ENCODE results near the gene ATRNL1. TPM values are rescaled to one million over a fixed set of nuclear protein-coding genes. Genes with fewer than 3 reads are reported as not detected.

Gene ATRNL1
- total RNA-seq, 4 donors from 2014 or later, result 4.4 to 18.4 (median 14.4) TPM

GRCh38 chr10:115696747-115697146, 603.6 kb downstream of the ATRNL1 start:
- no peak for TF ChIP-seq POLR2AphosphoS5 (IDR thresholded peaks at IDR 0.05)
- TF ChIP-seq EP300 (IDR thresholded peaks at IDR 0.05; ENCODE audit: low read depth), result no peak
- no peak for TF ChIP-seq CTCF (IDR thresholded peaks at IDR 0.05)
- no peak for TF ChIP-seq POLR2A (IDR thresholded peaks at IDR 0.05)
- no peaks in the 10 kb centered on the region for H3K9me3 ChIP-seq
- no peak overlapping the region for H3K27ac ChIP-seq
- in situ Hi-C loops (cut with MboI; ENCODE audit: low pct_ligation_motif_present in 1 of 4, low pct_unique_long_range_greater_than_20kb in 1 of 4, low sequenced_read_pairs in 3 of 4) (no loop called here), intact Hi-C loops (cut with DNase I; ENCODE audit: low total_unique reads) (no loop called here)
- no peaks in the 10 kb centered on the region for H3K36me3 ChIP-seq
- H3K4me3 ChIP-seq, result no peak overlapping the region
- H3K4me1 ChIP-seq, result no peaks in the 10 kb centered on the region
- no peaks in the 10 kb centered on the region for H3K27me3 ChIP-seq
- 78 to 81% methylated on average over 4 of the region's 4 CpGs for WGBS, 2 donors (ENCODE audit: low coverage in 1 of 2)
- DNase-seq, result no peak

GRCh38 chr10:115706026-115706425, 612.9 kb downstream of the ATRNL1 start:
- Histone ChIP-seq H3K4me3 (no peak overlapping the region), H3K9me3 (no peaks in the 10 kb centered on the region), H3K4me1 (no peaks in the 10 kb centered on the region), H3K36me3 (no peaks in the 10 kb centered on the region), H3K27me3 (no peaks in the 10 kb centered on the region), H3K27ac (no peak overlapping the region)
- DNase-seq, result no peak
- in situ Hi-C loops (cut with MboI; ENCODE audit: low pct_ligation_motif_present in 1 of 4, low pct_unique_long_range_greater_than_20kb in 1 of 4, low sequenced_read_pairs in 3 of 4) (loop anchor here in 1 of 4 donors (25.0 kb wide), 1 partner anchor 581 kb away; no protein-coding TSS in a partner anchor), intact Hi-C loops (cut with DNase I; ENCODE audit: low total_unique reads) (loop anchor here (10.0 kb wide), 1 partner anchor 1691 kb away; no protein-coding TSS in a partner anchor)
- TF ChIP-seq EP300 (IDR thresholded peaks at IDR 0.05; ENCODE audit: low read depth) (no peak), CTCF (IDR thresholded peaks at IDR 0.05) (no peak), POLR2AphosphoS5 (IDR thresholded peaks at IDR 0.05) (no peak), POLR2A (IDR thresholded peaks at IDR 0.05) (no peak)

- Histone ChIP-seq H3K9me3 (no peaks in the 10 kb centered on the region), H3K4me3 (no peak overlapping the region), H3K27ac (no peak overlapping the region), H3K27me3 (no peaks in the 10 kb centered on the region), H3K36me3 (no peaks in the 10 kb centered on the region), H3K4me1 (no peaks in the 10 kb centered on the region)
- WGBS, 2 donors (ENCODE audit: low coverage in 1 of 2), result 52 to 53% methylated on average over 2 of the region's 2 CpGs
- TF ChIP-seq POLR2A (IDR thresholded peaks at IDR 0.05) (no peak), POLR2AphosphoS5 (IDR thresholded peaks at IDR 0.05) (no peak), CTCF (IDR thresholded peaks at IDR 0.05) (peak in 4 of 5 experiments; percentile 17 to 42 (median 29))
- intact Hi-C loops (cut with DNase I; ENCODE audit: low total_unique reads), result loop anchor here (10.0 kb wide), 1 partner anchor 1692 kb away; no protein-coding TSS in a partner anchor
- DNase-seq, result no peak
- in situ Hi-C loops (cut with MboI; ENCODE audit: low pct_ligation_motif_present in 1 of 4, low pct_unique_long_range_greater_than_20kb in 1 of 4, low sequenced_read_pairs in 3 of 4), result loop anchor here in 1 of 4 donors (25.0 kb wide), 1 partner anchor 581 kb away; no protein-coding TSS in a partner anchor
Observed at GRCh38 chr10:115706488-115707076, 613.4 kb downstream of the ATRNL1 start.

- in situ Hi-C loops (cut with MboI; ENCODE audit: low pct_ligation_motif_present in 1 of 4, low pct_unique_long_range_greater_than_20kb in 1 of 4, low sequenced_read_pairs in 3 of 4), result loop anchor here in 1 of 4 donors (25.0 kb wide), 1 partner anchor 577 kb away; no protein-coding TSS in a partner anchor
- no peak for DNase-seq
- no peak overlapping the region for H3K27ac ChIP-seq
- intact Hi-C loops (cut with DNase I; ENCODE audit: low total_unique reads), result no loop called here
- H3K4me3 ChIP-seq, result no peak overlapping the region
- no peaks in the 10 kb centered on the region for H3K9me3 ChIP-seq
- H3K27me3 ChIP-seq, result no peaks in the 10 kb centered on the region
- no peaks in the 10 kb centered on the region for H3K36me3 ChIP-seq
- TF ChIP-seq POLR2AphosphoS5 (IDR thresholded peaks at IDR 0.05) (no peak), CTCF (IDR thresholded peaks at IDR 0.05) (peak in 1 of 5 experiments; percentile 15)
- no peaks in the 10 kb centered on the region for H3K4me1 ChIP-seq
- 80 to 89% methylated on average over 1 of the region's 1 CpG for WGBS, 2 donors (ENCODE audit: low coverage in 1 of 2)
Observed at GRCh38 chr10:115710136-115710535, 617.0 kb downstream of the ATRNL1 start.
